Esophagus muscularis mucosa (tissue), 4 donors: ENCODE data around the gene SRGAP3.

Experiments used
- CTCF ChIP-seq, 3 experiments: fragments of 200-600 bp in 2 of 3; fragments of 450-650 bp in 1 of 3; sonication (generic) in 2 of 3; IDR thresholded peaks; one replicate each; pipeline ENCODE4 v1.5.1; 2017 to 2019; ENCODE audit warnings: antibody characterized with exemption in 3 of 3, mild to moderate bottlenecking in 2 of 3, moderate library complexity in 1 of 3
- EP300 ChIP-seq: sonication (generic); formaldehyde crosslinking; IDR thresholded peaks from one replicate; pipeline ENCODE4 v1.6.1; 2017; ENCODE audit warnings: antibody characterized with exemption
- POLR2A ChIP-seq: fragments of 450-650 bp; IDR thresholded peaks from one replicate; pipeline ENCODE4 v1.6.1; 2017; ENCODE audit warnings: antibody characterized with exemption, moderate library complexity, mild to moderate bottlenecking, low read depth
- POLR2AphosphoS5 ChIP-seq, 2 donors: sonication (generic); formaldehyde crosslinking; IDR thresholded peaks; one replicate each; pipeline ENCODE4 v1.6.1; 2017; ENCODE audit warnings: antibody characterized with exemption in 2 of 2

DNA sequence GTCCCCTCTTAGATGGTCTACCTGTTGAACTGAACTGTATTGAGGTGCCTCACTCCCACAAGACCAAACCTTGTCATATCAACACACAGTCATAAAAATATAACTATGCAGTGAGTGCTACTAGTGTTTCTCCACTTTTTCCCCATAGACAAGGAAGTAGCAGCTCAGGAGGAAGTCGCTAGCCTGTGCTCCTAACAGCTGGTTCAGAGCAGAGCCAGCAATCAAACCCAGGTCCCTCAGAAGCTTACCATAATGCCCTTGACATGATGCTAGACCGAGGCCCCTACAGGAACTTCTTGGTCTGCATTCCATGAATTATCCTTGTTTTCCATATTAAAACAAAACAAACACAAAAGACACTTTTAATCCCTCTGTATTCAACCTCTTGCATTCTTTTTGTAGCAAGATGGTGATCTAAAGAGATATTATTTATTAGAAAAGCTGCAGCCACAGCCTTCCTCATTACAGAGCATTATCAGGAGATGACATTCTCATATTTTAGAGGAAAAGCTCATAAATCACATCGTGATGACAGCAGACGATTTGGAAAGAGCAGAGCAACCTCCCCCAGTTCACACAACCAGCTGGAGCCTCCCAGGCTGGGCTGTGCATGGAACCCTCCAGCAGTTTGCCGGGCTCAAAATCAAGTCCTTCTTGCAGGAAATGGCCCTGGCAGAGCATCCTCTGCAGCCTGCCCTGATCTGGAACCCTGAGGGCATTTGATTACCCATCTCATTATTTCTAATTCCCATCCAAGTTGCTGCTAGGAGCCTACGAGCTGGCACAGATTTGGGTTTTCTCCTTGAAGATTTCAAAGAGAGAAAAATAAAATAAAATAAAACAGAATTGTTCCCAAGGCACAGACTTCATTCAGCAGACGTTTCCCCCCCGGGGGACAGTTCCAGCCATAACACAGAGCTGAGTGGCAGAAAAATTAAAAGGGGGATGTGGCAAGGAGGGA lies 118.8 kb downstream of the SRGAP3 start:
- TF ChIP-seq CTCF (IDR thresholded peaks at IDR 0.05), result no peak
- TF ChIP-seq POLR2A, result no peak
- TF ChIP-seq POLR2AphosphoS5 (IDR thresholded peaks at IDR 0.05), result no peak
- TF ChIP-seq EP300, result no peak
